SU-DHL-6 (cell line): ENCODE results near the gene NPAS3.

ENCODE experiments used
- H2AFZ ChIP-seq: fragments of 200-600 bp; sonication (generic); 2 replicates; pipeline ENCODE4 v1.6.1; 2014; ENCODE audit warnings: low read depth, mild to moderate bottlenecking, moderate library complexity, mixed read lengths, antibody characterized with exemption, low read length; ENCODE audit not compliant: severe bottlenecking
- H3F3A ChIP-seq: fragments of 200-600 bp; shearing (Covaris generic); 2 replicates; pipeline ENCODE4 v1.6.0; 2016; ENCODE audit warnings: antibody characterized with exemption, mild to moderate bottlenecking; ENCODE audit not compliant: insufficient read depth
- H3K27ac ChIP-seq: fragments of 200-600 bp; sonication (generic); 2 replicates; pipeline ENCODE4 v1.5.1; 2016; ENCODE audit warnings: low read depth, mild to moderate bottlenecking, low read length, moderate library complexity, mixed read lengths
- H3K27me3 ChIP-seq: fragments of 200-600 bp; sonication (generic), shearing (Covaris generic); 2 replicates; pipeline ENCODE4 v1.6.0; 2014; ENCODE audit warnings: mild to moderate bottlenecking, low read length
- H3K36me3 ChIP-seq: fragments of 200-600 bp; sonication (generic); 2 replicates; pipeline ENCODE4 v1.6.1; 2014; ENCODE audit warnings: mild to moderate bottlenecking, low read length, mixed read lengths
- H3K4me2 ChIP-seq: fragments of 300-600, 200-600 bp; shearing (Covaris generic), sonication (generic); 2 replicates; pipeline ENCODE4 v1.6.0; 2014; ENCODE audit warnings: low read length, low read depth, mild to moderate bottlenecking; ENCODE audit not compliant: poor library complexity, severe bottlenecking
- H3K4me3 ChIP-seq: fragments of 200-600 bp; sonication (generic); 2 replicates; pipeline ENCODE4 v1.5.1; 2014; ENCODE audit warnings: antibody characterized with exemption, low read length, mild to moderate bottlenecking, mixed read lengths; ENCODE audit not compliant: insufficient read depth, poor library complexity, severe bottlenecking
- H3K79me2 ChIP-seq: fragments of 200-600 bp; sonication (generic); 2 replicates; pipeline ENCODE4 v1.6.1; 2014; ENCODE audit warnings: mild to moderate bottlenecking, low read length, moderate library complexity; ENCODE audit not compliant: insufficient read depth
- H3K9ac ChIP-seq: fragments of 200-600 bp; sonication (generic); 2 replicates; pipeline ENCODE4 v1.7.0; 2014; ENCODE audit warnings: mild to moderate bottlenecking, low read length
- H3K9me2 ChIP-seq: fragments of 200-600 bp; sonication (generic); replicated peaks from 2 replicates; pipeline ENCODE4 v1.6.1; 2014; ENCODE audit warnings: low read length; ENCODE audit not compliant: insufficient read depth
- H3K9me3 ChIP-seq: fragments of 200-600 bp; sonication (generic); 2 replicates; pipeline ENCODE4 v1.6.1; 2014; ENCODE audit warnings: low read length, mixed read lengths; ENCODE audit not compliant: insufficient read depth
- H4K20me1 ChIP-seq: fragments of 200-600 bp; sonication (generic); 2 replicates; pipeline ENCODE4 v1.6.1; 2014; ENCODE audit warnings: low read depth, mild to moderate bottlenecking, antibody characterized with exemption, low read length, moderate library complexity, mixed read lengths
- CTCF ChIP-seq: fragments of 200-600 bp; sonication (generic); IDR thresholded peaks from one replicate; pipeline ENCODE4 v1.5.1; 2017; ENCODE audit warnings: antibody characterized with exemption, mild to moderate bottlenecking, low read length, moderate library complexity; ENCODE audit not compliant: insufficient read depth, poor library complexity, severe bottlenecking
- EZH2phosphoT487 ChIP-seq: fragments of 200-600 bp; sonication (generic), shearing (Covaris generic); conservative IDR thresholded peaks from 2 replicates; pipeline ENCODE4 v1.6.1; 2018; ENCODE audit warnings: mild to moderate bottlenecking, antibody characterized with exemption, low read length, moderate library complexity, mixed read lengths

NPAS3 gene

GRCh38 chr14:33210311-33210710 is 271.6 kb downstream of the NPAS3 start:
- Histone ChIP-seq H3K27me3 (no peaks in the 10 kb centered on the region), H3K27ac (no peak overlapping the region), H3K9ac (no peak overlapping the region), H3K9me3 (no peaks in the 10 kb centered on the region), H3K4me2 (no peak overlapping the region), H3K36me3 (no peaks in the 10 kb centered on the region), H3K79me2 (no peaks in the 10 kb centered on the region), H3F3A (no peaks in the 10 kb centered on the region), H3K9me2 (no peaks in the 10 kb centered on the region), H4K20me1 (no peaks in the 10 kb centered on the region), H3K4me3 (no peak overlapping the region), H2AFZ (no peak overlapping the region)
- TF ChIP-seq EZH2phosphoT487 (no peak), CTCF (no peak)

GRCh38 chr14:33218026-33218425 is 279.3 kb downstream of the NPAS3 start:
- no peaks in the 10 kb centered on the region for H3K36me3 ChIP-seq
- H3K27ac ChIP-seq: no peak overlapping the region
- H3F3A ChIP-seq: no peaks in the 10 kb centered on the region
- H3K27me3 ChIP-seq: no peaks in the 10 kb centered on the region
- TF ChIP-seq CTCF (no peak), EZH2phosphoT487 (no peak)
- no peak overlapping the region for H3K4me2 ChIP-seq
- H3K9me3 ChIP-seq: no peaks in the 10 kb centered on the region
- H3K9me2 ChIP-seq: no peaks in the 10 kb centered on the region
- H2AFZ ChIP-seq: no peak overlapping the region
- no peak overlapping the region for H3K4me3 ChIP-seq
- H4K20me1 ChIP-seq: no peaks in the 10 kb centered on the region
- no peak overlapping the region for H3K9ac ChIP-seq
- H3K79me2 ChIP-seq: no peaks in the 10 kb centered on the region

- TF ChIP-seq CTCF: no peak
- no peak for TF ChIP-seq EZH2phosphoT487
- H3K27ac ChIP-seq: no peak overlapping the region
- H3K79me2 ChIP-seq: no peaks in the 10 kb centered on the region
- no peak overlapping the region for H3K4me2 ChIP-seq
- no peak overlapping the region for H3K4me3 ChIP-seq
- no peaks in the 10 kb centered on the region for H3K27me3 ChIP-seq
- no peaks in the 10 kb centered on the region for H3F3A ChIP-seq
- H3K9me3 ChIP-seq: no peaks in the 10 kb centered on the region
- H3K9me2 ChIP-seq: no peaks in the 10 kb centered on the region
- no peaks in the 10 kb centered on the region for H4K20me1 ChIP-seq
- no peaks in the 10 kb centered on the region for H3K36me3 ChIP-seq
- H2AFZ ChIP-seq: no peak overlapping the region
- H3K9ac ChIP-seq: no peak overlapping the region
These were observed 281.3 kb downstream of the NPAS3 start for GRCh38 chr14:33219957-33220356.

GRCh38 chr14:33229269-33229929 is 290.7 kb downstream of the NPAS3 start:
- Histone ChIP-seq H3K9me2 (no peaks in the 10 kb centered on the region), H3K4me3 (no peak overlapping the region), H3K36me3 (no peaks in the 10 kb centered on the region), H3K27me3 (no peaks in the 10 kb centered on the region), H3F3A (no peaks in the 10 kb centered on the region), H4K20me1 (no peaks in the 10 kb centered on the region), H3K4me2 (no peak overlapping the region), H3K9ac (no peak overlapping the region), H3K79me2 (no peaks in the 10 kb centered on the region), H3K27ac (no peak overlapping the region), H2AFZ (no peak overlapping the region), H3K9me3 (no peaks in the 10 kb centered on the region)
- TF ChIP-seq CTCF (no peak), EZH2phosphoT487 (no peak)
